HepG2 (cell line): ENCODE results near the gene ANTKMT.

Experiments used
- CEBPB ChIP-seq: IDR thresholded peaks from 2 replicates; pipeline ENCODE4 v1.6.1; 2011; ENCODE audit warnings: low read depth, low read length, improper control_type of control experiment, borderline replicate concordance
- HDAC1 ChIP-seq: sonication (generic); formaldehyde crosslinking; IDR thresholded peaks from 2 replicates; pipeline ENCODE4 v1.5.1; 2020; ENCODE audit warnings: mild to moderate bottlenecking, missing genetic modification reagents
- JUNB ChIP-seq: sonication (generic); formaldehyde crosslinking; IDR thresholded peaks from 2 replicates; pipeline ENCODE4 v1.8.0; 2022; ENCODE audit warnings: missing genetic modification reagents, mild to moderate bottlenecking, borderline replicate concordance
- JUND ChIP-seq: sonication (generic); formaldehyde crosslinking; IDR thresholded peaks from 2 replicates; pipeline ENCODE4 v1.8.0; 2022; ENCODE audit warnings: mild to moderate bottlenecking, missing genetic modification reagents
- MTA3 ChIP-seq: sonication (generic); formaldehyde crosslinking; IDR thresholded peaks from 2 replicates; pipeline ENCODE4 v1.4.0; 2020; ENCODE audit warnings: missing genetic modification reagents
- POLR2A ChIP-seq, 2 experiments: IDR thresholded peaks; 2 replicates each; pipeline ENCODE4 v1.6.1; 2011; ENCODE audit warnings: low read depth in 2 of 2, low read length in 2 of 2, mild to moderate bottlenecking in 1 of 2, moderate library complexity in 1 of 2; ENCODE audit not compliant: insufficient read depth in 1 of 2
- POLR2AphosphoS5 ChIP-seq: IDR thresholded peaks from 2 replicates; pipeline ENCODE4 v1.6.1; 2012; ENCODE audit warnings: low read depth, low read length
- SP1 ChIP-seq, 2 experiments: fragments of 450-650 bp in 1 of 2; sonication (generic) in 1 of 2; formaldehyde crosslinking in 1 of 2; IDR thresholded peaks; 2 replicates each; pipeline versions ENCODE4 v1.4.0 to v1.6.1; 2016 to 2020; ENCODE audit warnings: missing genetic modification reagents in 1 of 2
- ZNF563 ChIP-seq: sonication (generic); formaldehyde crosslinking; IDR thresholded peaks from 2 replicates; pipeline ENCODE4 v1.8.0; 2022; ENCODE audit warnings: mild to moderate bottlenecking, moderate library complexity, missing genetic modification reagents
- ZNF850 ChIP-seq: sonication (generic); formaldehyde crosslinking; conservative IDR thresholded peaks from 2 replicates; pipeline ENCODE4 v1.9.0; 2021; ENCODE audit warnings: mild to moderate bottlenecking, missing genetic modification reagents
- TF ChIP-seq, protein P1 (sequence below), 2 experiments: sonication (generic) in 1 of 2; formaldehyde crosslinking in 1 of 2; IDR thresholded peaks; 2 replicates each; pipeline versions ENCODE4 v1.5.1 to v1.6.1; 2011 to 2020; ENCODE audit warnings: borderline replicate concordance in 1 of 2, low read depth in 1 of 2, low read length in 1 of 2, mild to moderate bottlenecking in 1 of 2, missing genetic modification reagents in 1 of 2, moderate library complexity in 1 of 2
- TF ChIP-seq, protein P2 (sequence below): sonication (generic); formaldehyde crosslinking; IDR thresholded peaks from 2 replicates; pipeline ENCODE4 v1.4.0; 2020; ENCODE audit warnings: mild to moderate bottlenecking, missing genetic modification reagents
- TF ChIP-seq, protein P3 (sequence below): sonication (generic); formaldehyde crosslinking; IDR thresholded peaks from 2 replicates; pipeline ENCODE4 v1.4.0; 2020; ENCODE audit warnings: missing genetic modification reagents
- TF ChIP-seq, protein P4 (sequence below): sonication (generic); formaldehyde crosslinking; IDR thresholded peaks from 2 replicates; pipeline ENCODE4 v1.5.0; 2020; ENCODE audit warnings: mild to moderate bottlenecking, missing genetic modification reagents, moderate library complexity

DNA sequence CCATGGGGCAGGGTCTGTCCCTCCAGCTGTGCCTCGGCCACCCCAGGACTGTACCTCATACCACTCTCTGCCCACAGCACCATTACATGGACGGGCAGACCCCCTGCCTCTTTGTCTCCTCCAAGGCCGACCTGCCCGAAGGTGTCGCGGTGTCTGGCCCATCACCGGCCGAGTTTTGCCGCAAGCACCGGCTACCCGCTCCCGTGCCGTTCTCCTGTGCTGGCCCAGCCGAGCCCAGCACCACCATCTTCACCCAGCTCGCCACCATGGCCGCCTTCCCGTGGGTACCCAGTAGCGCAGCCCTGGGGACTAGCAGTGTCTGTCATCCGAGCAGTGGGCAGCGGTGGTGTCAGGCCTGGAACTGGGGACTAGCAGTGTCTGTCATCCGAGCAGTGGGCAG, 48.1 kb upstream of the ANTKMT start:
- no peak for TF ChIP-seq MTA3 (CRISPR knock-in tag)
- TF ChIP-seq, protein P1, sequence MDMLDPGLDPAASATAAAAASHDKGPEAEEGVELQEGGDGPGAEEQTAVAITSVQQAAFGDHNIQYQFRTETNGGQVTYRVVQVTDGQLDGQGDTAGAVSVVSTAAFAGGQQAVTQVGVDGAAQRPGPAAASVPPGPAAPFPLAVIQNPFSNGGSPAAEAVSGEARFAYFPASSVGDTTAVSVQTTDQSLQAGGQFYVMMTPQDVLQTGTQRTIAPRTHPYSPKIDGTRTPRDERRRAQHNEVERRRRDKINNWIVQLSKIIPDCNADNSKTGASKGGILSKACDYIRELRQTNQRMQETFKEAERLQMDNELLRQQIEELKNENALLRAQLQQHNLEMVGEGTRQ (IDR thresholded peaks at IDR 0.05; ENCODE audit: low read depth, low read length) = no peak
- TF ChIP-seq, protein P1 (CRISPR knock-in tag; IDR thresholded peaks at IDR 0.05; ENCODE audit: borderline replicate concordance) = no peak
- TF ChIP-seq HDAC1 (CRISPR knock-in tag) = no peak
- no peak for TF ChIP-seq ZNF850 (CRISPR knock-in tag)
- TF ChIP-seq JUND (CRISPR knock-in tag) = no peak
- TF ChIP-seq POLR2AphosphoS5 = no peak
- TF ChIP-seq, protein P2, sequence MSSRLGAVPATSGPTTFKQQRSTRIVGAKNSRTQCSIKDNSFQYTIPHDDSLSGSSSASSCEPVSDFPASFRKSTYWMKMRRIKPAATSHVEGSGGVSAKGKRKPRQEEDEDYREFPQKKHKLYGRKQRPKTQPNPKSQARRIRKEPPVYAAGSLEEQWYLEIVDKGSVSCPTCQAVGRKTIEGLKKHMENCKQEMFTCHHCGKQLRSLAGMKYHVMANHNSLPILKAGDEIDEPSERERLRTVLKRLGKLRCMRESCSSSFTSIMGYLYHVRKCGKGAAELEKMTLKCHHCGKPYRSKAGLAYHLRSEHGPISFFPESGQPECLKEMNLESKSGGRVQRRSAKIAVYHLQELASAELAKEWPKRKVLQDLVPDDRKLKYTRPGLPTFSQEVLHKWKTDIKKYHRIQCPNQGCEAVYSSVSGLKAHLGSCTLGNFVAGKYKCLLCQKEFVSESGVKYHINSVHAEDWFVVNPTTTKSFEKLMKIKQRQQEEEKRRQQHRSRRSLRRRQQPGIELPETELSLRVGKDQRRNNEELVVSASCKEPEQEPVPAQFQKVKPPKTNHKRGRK = no peak
- TF ChIP-seq JUNB (CRISPR knock-in tag) = no peak
- TF ChIP-seq POLR2A (IDR thresholded peaks at IDR 0.05; ENCODE audit: insufficient read depth in 1 of 2, low read depth in 2 of 2, low read length in 2 of 2) = no peak
- TF ChIP-seq ZNF563 (CRISPR knock-in tag) = no peak
- no peak for TF ChIP-seq SP1 (IDR thresholded peaks at IDR 0.05)
- TF ChIP-seq SP1 (CRISPR knock-in tag; IDR thresholded peaks at IDR 0.05) = no peak
- TF ChIP-seq, protein P3, sequence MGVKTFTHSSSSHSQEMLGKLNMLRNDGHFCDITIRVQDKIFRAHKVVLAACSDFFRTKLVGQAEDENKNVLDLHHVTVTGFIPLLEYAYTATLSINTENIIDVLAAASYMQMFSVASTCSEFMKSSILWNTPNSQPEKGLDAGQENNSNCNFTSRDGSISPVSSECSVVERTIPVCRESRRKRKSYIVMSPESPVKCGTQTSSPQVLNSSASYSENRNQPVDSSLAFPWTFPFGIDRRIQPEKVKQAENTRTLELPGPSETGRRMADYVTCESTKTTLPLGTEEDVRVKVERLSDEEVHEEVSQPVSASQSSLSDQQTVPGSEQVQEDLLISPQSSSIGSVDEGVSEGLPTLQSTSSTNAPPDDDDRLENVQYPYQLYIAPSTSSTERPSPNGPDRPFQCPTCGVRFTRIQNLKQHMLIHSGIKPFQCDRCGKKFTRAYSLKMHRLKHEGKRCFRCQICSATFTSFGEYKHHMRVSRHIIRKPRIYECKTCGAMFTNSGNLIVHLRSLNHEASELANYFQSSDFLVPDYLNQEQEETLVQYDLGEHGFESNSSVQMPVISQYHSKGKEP (CRISPR knock-in tag) = no peak
- TF ChIP-seq, protein P4, sequence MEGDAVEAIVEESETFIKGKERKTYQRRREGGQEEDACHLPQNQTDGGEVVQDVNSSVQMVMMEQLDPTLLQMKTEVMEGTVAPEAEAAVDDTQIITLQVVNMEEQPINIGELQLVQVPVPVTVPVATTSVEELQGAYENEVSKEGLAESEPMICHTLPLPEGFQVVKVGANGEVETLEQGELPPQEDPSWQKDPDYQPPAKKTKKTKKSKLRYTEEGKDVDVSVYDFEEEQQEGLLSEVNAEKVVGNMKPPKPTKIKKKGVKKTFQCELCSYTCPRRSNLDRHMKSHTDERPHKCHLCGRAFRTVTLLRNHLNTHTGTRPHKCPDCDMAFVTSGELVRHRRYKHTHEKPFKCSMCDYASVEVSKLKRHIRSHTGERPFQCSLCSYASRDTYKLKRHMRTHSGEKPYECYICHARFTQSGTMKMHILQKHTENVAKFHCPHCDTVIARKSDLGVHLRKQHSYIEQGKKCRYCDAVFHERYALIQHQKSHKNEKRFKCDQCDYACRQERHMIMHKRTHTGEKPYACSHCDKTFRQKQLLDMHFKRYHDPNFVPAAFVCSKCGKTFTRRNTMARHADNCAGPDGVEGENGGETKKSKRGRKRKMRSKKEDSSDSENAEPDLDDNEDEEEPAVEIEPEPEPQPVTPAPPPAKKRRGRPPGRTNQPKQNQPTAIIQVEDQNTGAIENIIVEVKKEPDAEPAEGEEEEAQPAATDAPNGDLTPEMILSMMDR (CRISPR knock-in tag) = no peak
- TF ChIP-seq CEBPB = no peak
